Right lobe of liver (tissue), 4 donors: Measurements from ENCODE around the gene ELF3.

Source experiments
- POLR2A ChIP-seq: fragments of 450-650 bp; IDR thresholded peaks from one replicate; pipeline ENCODE4 v1.6.1; 2017; ENCODE audit warnings: antibody characterized with exemption, mild to moderate bottlenecking
- TF ChIP-seq, protein P1 (sequence below), 4 donors: fragments of 200-600 bp in 3 of 4; fragments of 450-650 bp in 1 of 4; IDR thresholded peaks; one replicate each; pipeline versions ENCODE4 v1.5.1 to v1.8.0; 2016 to 2022; ENCODE audit warnings: antibody characterized with exemption in 4 of 4, mild to moderate bottlenecking in 2 of 4
- donor health status: DM: no; HTN: no; CAD: no.
- donor health status: DM: no; HTN: no; CAD: no.
- donor health status: DM: no; HTN: yes; CAD: no.

DNA sequence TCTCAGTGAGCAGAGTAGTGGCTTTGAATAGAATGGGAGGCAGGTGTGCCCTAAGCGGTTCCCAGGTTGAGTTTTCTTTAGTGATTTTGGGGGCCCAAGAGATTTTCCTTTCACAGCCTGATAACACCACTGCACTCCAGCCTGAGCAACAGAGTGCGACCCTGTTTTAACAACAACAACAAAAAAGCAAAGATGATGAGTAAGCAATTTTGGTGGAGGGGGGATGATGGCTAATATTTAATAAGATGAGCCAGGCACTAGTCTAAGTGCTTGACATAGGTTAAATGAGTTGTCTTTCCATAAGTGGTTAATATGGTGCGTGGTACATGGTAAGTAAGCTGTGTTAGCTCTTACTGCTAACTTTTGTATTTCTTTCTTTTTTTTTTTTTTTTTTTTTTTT lies 25.9 kb upstream of the ELF3 start:
- TF ChIP-seq, protein P1, sequence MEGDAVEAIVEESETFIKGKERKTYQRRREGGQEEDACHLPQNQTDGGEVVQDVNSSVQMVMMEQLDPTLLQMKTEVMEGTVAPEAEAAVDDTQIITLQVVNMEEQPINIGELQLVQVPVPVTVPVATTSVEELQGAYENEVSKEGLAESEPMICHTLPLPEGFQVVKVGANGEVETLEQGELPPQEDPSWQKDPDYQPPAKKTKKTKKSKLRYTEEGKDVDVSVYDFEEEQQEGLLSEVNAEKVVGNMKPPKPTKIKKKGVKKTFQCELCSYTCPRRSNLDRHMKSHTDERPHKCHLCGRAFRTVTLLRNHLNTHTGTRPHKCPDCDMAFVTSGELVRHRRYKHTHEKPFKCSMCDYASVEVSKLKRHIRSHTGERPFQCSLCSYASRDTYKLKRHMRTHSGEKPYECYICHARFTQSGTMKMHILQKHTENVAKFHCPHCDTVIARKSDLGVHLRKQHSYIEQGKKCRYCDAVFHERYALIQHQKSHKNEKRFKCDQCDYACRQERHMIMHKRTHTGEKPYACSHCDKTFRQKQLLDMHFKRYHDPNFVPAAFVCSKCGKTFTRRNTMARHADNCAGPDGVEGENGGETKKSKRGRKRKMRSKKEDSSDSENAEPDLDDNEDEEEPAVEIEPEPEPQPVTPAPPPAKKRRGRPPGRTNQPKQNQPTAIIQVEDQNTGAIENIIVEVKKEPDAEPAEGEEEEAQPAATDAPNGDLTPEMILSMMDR (IDR thresholded peaks at IDR 0.05) = no peak
- TF ChIP-seq POLR2A = no peak
